Hair follicle dermal papilla cell (primary cell): ENCODE data around the gene ANGPT4. TPM values are rescaled to one million over a fixed set of nuclear protein-coding genes. Genes with fewer than 3 reads are reported as not detected.

Experiments
- total RNA-seq: library from RNA; depleted of rRNA; stranded (reverse); fragments of >200 nt; gene quantifications from 2 replicates; pipeline ENCODE4 v1.2.3, GENCODE V29; 2012

The ANGPT4 gene, protein sequence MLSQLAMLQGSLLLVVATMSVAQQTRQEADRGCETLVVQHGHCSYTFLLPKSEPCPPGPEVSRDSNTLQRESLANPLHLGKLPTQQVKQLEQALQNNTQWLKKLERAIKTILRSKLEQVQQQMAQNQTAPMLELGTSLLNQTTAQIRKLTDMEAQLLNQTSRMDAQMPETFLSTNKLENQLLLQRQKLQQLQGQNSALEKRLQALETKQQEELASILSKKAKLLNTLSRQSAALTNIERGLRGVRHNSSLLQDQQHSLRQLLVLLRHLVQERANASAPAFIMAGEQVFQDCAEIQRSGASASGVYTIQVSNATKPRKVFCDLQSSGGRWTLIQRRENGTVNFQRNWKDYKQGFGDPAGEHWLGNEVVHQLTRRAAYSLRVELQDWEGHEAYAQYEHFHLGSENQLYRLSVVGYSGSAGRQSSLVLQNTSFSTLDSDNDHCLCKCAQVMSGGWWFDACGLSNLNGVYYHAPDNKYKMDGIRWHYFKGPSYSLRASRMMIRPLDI
- total RNA-seq: under 0.01 TPM in 2 replicates

GRCh38 chr20:916125-916799 lies at the start of gene ANGPT4:
TSS of gene ANGPT4 (minus strand) at chr20:916334. CDS start at chr20:916214, 120 bp downstream.

DNA sequence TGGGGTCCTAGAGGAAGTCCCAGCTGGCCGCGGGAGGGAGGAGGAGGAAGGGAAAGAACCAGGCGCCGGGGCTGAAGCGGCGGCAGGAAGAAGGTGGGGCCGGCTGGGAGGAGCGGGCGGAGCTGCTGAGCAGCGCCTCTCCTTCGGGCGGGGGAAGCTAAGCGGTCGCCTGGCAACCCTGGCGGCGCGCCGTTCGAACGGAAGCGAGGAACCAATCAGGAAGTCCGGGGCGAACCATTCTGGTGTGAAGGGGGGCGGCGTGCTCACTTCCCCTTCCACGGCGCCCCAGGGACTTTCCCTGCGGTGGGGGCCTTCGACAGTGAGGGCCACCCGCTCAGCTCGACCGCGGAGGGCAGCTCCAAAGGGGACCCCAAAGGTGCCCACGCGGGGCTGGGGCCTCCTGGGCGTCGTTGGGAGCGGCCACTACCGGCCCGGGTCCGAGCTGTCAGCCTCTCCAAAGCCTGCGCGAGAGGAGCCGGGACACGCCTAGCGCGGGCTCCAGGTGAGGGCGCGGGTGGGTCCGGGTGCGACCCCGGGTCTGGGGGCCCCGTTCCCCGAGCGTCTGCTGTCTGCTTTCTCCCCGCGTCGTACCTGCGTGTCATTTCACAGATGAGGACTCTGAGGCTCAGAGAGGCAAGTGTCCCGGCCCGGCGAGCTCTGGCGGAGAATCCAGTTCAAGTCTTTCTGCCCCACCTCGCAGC lies 82.5 kb downstream of the ANGPT4 start, which contains the start of gene FAM110A:
TSS of gene FAM110A (plus strand) at position 266 of the 701 bp plus-strand sequence. CDS start 11,090 bp downstream, outside the sequence.

Other genes starting within 250 kb of the ANGPT4 start
- gene SCRT2, start 240.5 kb downstream of the ANGPT4 start, total RNA-seq: not detected in 2 replicates
- not detected in 2 replicates for gene SLC52A3, start 147.8 kb downstream of the ANGPT4 start, total RNA-seq
- gene FAM110A, start 82.6 kb downstream of the ANGPT4 start, total RNA-seq: 2.6 and 2.8 TPM in 2 replicates
- 7.1 and 8.3 TPM in 2 replicates for gene RSPO4, start 86.0 kb upstream of the ANGPT4 start, total RNA-seq
- gene PSMF1, start 202.3 kb upstream of the ANGPT4 start, total RNA-seq: 75.3 and 135 TPM in 2 replicates